Inferior parietal cortex (tissue), 1 donor: ENCODE measurements around the gene MMRN1.

Experiments
- DNase-seq: peaks from one replicate; pipeline ENCODE4 v3.0.0-alpha.2; 2016; ENCODE audit errors: extremely low spot score

MMRN1 gene

GRCh38 chr4:89997171-89997704 is 102.6 kb downstream of the MMRN1 start:
- no peak for DNase-seq

- no peak for DNase-seq
Observed at GRCh38 chr4:89998469-89999011, 103.9 kb downstream of the MMRN1 start.

GRCh38 chr4:90001023-90001422 is 106.4 kb downstream of the MMRN1 start:
- no peak for DNase-seq

- DNase-seq: no peak
Observed at GRCh38 chr4:90002441-90003062, 107.9 kb downstream of the MMRN1 start.
